Activated T-cell treated with anti-CD3 and anti-CD28 coated beads for 48 hours (primary cell): ENCODE measurements around the gene TLCD3A.
"Not testable (repeated sequence)": the region's sequence is repeated elsewhere in the genome, so short reads cannot be mapped to it uniquely, and the experiment has no call there.

ENCODE experiments used
- DNase-seq: peaks from one replicate; pipeline ENCODE4 v3.0.0-alpha.2; 2020; ENCODE audit warnings: low read depth

Gene TLCD3A

GRCh38 chr17:749359-749758, 17.0 kb downstream of the TLCD3A start:
- DNase-seq, result not testable (repeated sequence)

- DNase-seq, result no peak
Measured at GRCh38 chr17:750431-751037, 18.1 kb downstream of the TLCD3A start.

DNA sequence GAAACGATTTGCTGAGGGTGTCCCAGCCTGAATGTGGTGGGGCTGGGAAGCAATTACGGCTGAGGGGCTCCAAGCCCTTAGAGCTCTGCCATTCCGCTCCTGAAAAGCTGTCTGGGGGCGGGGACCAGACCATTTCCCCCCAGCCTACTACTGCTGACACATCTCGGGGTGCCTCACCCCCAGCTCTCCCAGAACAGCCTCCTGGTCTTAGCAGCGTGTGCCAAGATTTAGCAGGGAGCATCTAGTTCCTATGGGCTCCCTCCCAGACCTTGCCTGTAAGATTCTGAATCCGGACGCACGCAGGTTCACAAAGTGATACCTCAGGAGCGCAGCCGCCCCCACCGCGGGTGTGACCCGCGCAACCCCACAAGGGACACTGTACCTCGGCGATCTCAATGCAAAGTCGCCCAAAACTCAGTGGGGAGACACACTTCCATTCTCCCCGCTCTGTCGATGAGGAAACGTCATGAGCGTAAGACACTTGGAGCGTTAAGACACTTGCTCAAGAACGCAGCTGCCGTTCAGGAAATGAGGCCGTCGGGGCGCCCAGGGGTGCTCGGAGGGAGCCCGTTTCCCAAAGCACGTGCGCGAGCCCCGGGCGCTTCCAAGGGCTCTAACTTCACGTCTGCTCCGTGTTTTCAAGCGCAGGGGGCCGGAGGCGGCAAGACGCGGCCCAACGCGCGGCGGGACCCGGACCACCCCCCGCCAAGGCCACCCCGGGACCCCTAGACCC, 19.0 kb downstream of the TLCD3A start:
- DNase-seq, result peak; percentile 35

- DNase-seq, result peak; percentile 99
Measured at GRCh38 chr17:752002-752619, 19.7 kb downstream of the TLCD3A start, which contains the start of gene GEMIN4. Gene GEMIN4, minus strand, starts transcription at chr17:752264. Its CDS starts 122 bp downstream, at chr17:752142.

DNA sequence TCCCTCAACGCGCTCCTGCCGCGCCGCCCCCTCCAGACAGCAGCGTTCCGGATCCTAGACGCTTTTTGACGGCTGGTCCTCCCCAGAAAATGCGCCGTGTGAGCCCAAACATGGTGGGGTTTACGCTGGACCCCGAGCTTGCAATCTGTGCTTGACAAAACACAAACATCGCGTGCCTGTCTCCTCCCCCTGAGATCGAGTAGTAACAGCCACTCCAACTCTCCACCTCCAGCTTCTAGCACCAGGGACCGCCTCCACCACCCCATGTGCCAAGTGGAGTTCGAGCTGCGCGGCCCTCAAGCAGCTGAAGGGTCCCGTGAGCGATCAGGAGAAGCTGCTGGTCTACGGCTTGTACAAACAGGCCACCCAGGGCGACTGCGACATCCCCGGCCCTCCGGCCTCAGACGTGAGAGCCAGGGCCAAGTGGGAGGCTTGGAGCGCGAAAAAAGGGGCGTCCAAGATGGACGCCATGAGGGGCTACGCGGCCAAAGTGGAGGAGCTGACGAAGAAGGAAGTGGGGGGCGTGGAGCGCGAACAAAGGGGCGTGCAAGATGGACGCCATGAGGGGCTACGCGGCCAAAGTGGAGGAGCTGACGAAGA, 20.3 kb downstream of the TLCD3A start:
- DNase-seq, result no peak

GRCh38 chr17:753418-753817, 21.0 kb downstream of the TLCD3A start:
- DNase-seq, result no peak

GRCh38 chr17:755319-755961, 23.0 kb downstream of the TLCD3A start:
- DNase-seq, result not testable (repeated sequence)

DNA sequence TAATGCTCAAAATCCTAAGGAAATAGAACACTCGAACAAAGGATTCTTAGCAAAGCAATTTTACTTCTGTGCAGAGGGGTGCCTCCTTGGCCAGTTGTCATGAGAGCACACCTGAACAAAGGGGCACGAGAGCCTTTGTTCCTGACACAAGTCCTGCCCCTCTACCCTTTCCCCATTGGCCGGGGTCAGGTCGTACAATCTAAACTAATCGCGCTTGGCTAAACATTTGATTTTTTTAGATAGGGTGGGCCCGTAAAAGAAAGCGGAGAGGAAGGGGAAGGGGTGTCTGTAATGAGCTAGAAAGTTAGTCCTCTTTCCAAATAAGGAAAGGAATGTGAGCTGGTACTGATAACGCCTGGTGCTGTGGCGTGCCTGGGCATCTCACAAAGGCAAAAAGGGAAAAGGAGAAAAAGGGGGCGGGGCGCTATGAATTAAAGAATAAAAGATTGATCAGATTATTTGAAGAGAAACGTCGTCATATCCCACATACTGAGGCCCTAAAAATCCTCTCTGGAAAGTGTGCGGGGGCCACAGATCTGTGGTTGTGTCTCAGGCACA, 23.7 kb downstream of the TLCD3A start:
- not testable (repeated sequence) for DNase-seq

DNA sequence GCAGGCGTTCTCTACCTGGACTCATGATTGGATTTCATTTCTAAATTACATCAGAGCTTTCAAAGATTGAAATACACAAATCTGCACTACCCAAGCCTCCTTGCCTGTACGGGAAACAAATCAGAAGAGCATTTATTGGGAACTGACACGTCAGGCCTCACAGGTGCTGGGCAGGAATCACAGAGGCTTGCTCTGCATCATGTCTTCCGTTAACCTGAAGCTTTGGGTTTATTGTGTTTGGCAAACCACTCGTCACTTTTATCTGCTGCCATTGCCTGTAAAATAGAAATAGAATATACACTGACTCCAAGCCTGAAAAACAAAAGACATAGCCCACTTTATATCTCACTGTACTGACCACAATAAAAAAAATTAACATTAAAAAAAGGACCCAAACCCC, 27.6 kb downstream of the TLCD3A start:
- DNase-seq, result no peak

DNA sequence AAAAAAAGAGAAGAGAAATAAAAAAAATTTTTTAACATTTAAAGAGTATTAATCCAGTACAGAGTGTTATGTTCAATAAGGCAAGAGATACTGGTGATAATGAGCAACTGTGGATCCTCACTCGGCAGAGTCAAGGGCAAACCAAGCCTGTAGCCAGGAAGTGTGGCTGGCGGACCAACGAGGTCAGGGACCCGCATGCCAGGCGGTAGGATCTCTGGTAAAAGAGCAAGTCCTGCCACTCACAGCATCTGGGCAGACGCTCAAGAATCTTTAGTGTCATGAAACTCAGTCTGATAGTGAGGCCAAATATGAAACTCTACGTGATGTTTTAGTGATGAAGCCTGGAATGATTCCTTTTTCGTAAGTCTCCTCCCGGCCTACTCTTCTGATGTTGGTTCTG, 28.0 kb downstream of the TLCD3A start:
- no peak for DNase-seq

- no peak for DNase-seq
Measured at GRCh38 chr17:767076-767475, 34.7 kb downstream of the TLCD3A start.

DNA sequence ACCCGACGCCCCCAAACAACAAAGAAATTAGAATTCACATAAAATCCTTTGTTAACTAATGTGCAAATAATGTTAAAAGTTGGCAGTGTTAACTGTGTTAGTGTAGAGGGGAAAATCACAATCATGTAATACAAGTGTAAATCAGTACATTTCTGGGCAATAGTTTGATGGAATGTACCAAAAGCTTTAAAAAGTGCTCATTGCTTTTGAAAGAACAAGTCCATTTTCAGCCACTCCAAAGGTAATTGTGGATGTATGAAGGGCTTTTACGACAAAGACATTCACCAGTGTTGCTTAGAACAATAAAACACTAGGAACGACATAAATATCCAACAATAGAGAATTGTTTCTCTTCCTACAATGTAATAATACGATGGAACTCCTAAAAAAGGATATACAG, 40.6 kb downstream of the TLCD3A start:
- DNase-seq, result no peak

GRCh38 chr17:773467-774312, 41.3 kb downstream of the TLCD3A start:
- no peak for DNase-seq

DNA sequence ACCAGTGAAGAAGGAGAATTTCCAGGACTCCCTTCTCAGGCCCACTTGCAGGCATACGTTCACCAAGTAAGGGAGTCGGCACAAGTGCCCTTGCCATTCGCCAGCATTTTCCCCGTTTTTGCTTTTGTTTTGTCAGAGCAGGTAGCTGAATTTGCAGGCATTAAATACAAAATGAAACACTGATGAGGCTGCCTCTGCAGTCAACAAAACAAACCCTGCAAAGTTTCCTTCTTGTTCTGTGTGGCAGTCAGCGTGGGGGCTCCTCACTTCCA, 41.9 kb downstream of the TLCD3A start:
- no peak for DNase-seq

- no peak for DNase-seq
Measured at GRCh38 chr17:778096-778495, 45.7 kb downstream of the TLCD3A start.

GRCh38 chr17:781805-782731, 49.7 kb downstream of the TLCD3A start, which contains the start of the genes GLOD4 and MRM3:
Gene GLOD4, minus strand, starts transcription at chr17:782280. Its CDS starts 25 bp downstream, at chr17:782255.
Gene MRM3, plus strand, starts transcription at chr17:782353. Its CDS starts 26 bp downstream, at chr17:782379.
- peak; percentile 93 for DNase-seq

DNA sequence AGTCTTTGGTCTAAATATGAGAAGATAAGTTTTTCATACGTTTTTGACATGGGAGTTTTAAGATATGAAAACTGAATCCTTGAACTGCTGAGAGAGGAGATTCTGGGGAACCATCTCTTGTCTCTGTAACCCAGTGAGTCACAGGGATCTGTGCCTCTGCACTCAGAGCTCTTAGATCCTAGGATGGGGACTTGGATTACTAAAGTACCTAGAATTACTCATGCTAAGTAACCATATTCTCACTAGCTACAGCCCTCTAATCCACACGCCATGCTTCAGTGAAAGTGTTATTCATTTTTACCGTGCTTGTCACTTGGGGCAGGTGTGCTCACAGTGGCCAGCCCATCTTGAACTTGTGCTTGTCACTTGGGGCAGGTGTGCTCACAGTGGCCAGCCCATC, 51.7 kb downstream of the TLCD3A start:
- DNase-seq, result no peak

DNA sequence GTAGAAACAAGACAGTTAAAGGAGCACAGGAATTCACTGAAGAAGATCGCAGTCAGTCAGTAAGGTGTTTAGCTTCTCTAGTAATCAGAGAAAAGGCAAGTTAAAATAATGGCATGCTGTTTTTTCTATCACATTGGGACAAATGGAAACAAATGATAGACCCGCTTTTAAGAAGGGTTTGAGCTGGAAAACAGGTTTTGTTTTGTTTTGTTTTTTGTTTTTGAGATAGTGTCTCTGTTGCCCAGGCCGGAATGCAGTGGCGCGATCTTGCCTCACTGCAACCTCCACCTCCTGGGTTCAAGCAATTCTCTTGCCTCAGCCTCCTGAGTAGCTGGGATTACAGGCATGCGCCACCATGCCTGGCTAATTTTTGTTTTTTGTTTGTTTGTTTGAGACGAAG, 53.5 kb downstream of the TLCD3A start:
- not testable (repeated sequence) for DNase-seq

GRCh38 chr17:787641-788221, 55.3 kb downstream of the TLCD3A start:
- no peak for DNase-seq

DNA sequence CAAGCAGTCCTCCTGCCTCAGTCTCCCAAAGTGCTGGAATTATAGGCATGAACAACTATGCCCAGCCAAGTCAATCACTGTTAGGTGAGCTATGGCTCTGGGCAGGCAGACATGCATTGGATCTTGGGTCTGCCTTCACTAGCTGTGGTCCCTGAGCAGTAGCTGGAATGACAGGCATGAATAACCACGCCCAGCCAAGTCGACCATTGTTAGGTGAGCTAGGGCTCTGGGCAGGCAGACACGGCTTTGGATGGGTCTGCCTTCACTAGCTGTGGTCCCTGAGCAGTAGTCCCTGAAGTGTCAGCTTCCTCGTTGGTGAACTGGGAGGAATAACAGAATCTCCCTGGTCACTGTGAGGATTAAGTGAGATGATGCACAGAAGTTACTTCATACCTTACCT, 56.2 kb downstream of the TLCD3A start:
- no peak for DNase-seq
